Endometrial microvascular endothelial cells (primary cell): ENCODE results near the gene EML1. TPM values are rescaled to one million over a fixed set of nuclear protein-coding genes. Genes with fewer than 3 reads are reported as not detected.

ENCODE experiments used
- in situ Hi-C: cut with HindIII; loops from 2 replicates; pipeline ENCODE4 v1.10.0; 2017; ENCODE audit warnings: low sequenced_read_pairs, low pct_unique_long_range_greater_than_20kb; ENCODE audit errors: inconsistent ontology term
- total RNA-seq: library from RNA; depleted of rRNA; stranded (reverse); fragments of >200 nt; gene quantifications from one replicate; pipeline ENCODE4 v1.2.3, GENCODE V29; 2015; ENCODE audit errors: inconsistent ontology term

Gene EML1
- total RNA-seq, result 68.0 TPM

GRCh38 chr14:99793213-99794150, at the start of gene EML1:
Gene EML1, plus strand, starts transcription at chr14:99793413. Its CDS starts 64 bp downstream, at chr14:99793477.
- in situ Hi-C loops, result no loop called here

GRCh38 chr14:99744199-99744872, 48.9 kb upstream of the EML1 start:
- in situ Hi-C loops, result no loop called here

DNA sequence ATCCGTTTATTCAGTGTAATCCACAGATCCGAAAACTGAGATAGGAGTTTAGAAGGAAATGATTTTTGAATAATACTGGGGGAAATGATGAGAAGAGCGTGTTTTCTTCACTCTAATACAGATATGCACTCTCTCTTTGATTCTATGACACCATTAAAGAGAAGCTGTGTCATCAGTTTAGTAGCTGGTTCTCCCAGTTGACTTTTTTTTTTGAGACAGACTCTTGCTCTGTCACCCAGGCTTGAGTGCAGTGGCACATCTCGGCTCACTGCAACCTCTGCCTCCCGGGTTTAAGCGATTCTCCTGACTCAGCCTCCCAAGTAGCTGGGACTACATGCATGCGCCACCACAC, 48.4 kb upstream of the EML1 start:
- in situ Hi-C loops, result no loop called here

- in situ Hi-C loops, result no loop called here
Measured at GRCh38 chr14:99745307-99745951, 47.8 kb upstream of the EML1 start.

- in situ Hi-C loops, result no loop called here
Measured at GRCh38 chr14:99747167-99747566, 46.0 kb upstream of the EML1 start.

GRCh38 chr14:99747582-99748330, 45.5 kb upstream of the EML1 start:
- in situ Hi-C loops, result no loop called here

GRCh38 chr14:99748529-99748928, 44.7 kb upstream of the EML1 start:
- in situ Hi-C loops, result no loop called here

GRCh38 chr14:99749142-99749541, 44.1 kb upstream of the EML1 start:
- in situ Hi-C loops, result no loop called here

DNA sequence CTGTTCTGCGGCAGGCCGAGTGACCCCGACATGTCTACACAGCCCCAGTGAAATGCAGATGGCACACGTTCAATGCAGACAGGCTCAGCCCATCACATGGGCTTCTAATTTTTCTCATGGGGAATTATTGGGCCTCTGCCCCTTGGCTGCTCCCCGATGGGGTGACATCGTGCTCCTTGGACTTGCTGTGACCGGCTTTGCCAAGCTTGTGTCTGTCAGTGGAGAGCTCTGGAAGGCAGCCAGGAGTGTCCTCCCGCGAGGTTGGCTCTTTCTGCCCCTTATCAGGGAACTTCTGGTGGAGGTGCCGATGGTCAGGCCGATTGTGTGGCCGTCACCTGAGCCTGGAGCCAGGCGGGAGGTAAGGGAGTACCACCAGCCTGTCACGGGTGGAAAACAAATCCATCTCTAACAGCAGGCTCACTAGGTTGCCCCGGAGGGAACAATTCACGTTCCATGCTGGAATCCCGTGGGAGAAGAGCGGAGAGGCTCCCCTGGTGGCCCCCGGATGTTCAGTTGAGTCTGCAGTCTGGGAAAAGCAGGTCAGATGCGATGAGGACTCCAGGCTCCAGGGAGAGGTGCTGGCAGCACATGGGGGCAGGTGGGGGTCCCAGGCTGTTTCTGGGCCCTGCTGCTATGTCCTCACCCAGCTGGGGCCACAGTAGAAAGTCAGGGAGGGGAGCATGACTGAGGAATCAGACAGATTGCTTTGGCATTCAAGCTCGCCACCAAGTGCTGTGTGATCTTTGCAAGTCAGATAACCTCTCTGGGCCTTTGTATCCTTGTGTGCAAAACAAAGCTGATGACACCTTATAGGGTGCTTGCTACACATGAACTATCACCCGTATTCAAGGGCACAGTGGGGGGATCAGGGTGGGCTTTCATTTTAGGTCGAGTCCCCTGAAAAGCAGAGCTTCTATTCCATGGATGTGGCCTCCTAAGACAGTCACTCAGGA, 43.2 kb upstream of the EML1 start:
- in situ Hi-C loops, result no loop called here

DNA sequence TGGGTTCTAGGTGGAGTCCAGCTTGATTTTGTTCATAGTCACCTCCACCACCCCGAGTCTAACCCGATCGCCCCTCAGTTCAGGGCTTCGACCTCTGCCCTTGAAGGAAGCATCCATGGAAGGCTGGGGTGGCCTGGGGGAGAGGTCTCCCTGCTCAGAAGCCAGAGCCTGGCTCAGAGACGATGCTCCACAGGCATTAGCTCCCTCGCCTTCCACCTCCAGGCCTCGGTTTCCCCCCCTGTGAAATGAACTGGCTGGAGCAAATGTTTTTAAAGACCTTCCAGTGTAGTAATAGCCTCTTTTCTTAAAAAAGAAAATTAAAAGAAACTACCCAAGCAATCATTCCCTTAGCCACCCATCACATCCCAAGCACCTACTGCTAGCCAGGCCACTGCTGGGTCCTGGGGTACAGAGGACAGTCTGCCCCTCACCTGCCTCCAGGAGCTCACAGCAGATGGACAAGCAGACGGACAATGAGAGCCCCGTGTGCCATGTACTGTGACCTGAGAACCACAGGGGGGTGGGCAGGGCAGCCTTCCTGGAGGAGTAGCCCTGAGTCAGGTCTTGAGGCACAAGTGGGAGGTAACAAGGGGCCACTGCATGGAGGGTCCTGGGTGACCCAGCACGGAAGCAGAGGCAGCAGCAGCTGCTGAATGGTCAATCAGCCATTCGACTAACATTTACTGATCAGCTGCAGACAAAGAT, 42.3 kb upstream of the EML1 start:
- in situ Hi-C loops, result no loop called here

DNA sequence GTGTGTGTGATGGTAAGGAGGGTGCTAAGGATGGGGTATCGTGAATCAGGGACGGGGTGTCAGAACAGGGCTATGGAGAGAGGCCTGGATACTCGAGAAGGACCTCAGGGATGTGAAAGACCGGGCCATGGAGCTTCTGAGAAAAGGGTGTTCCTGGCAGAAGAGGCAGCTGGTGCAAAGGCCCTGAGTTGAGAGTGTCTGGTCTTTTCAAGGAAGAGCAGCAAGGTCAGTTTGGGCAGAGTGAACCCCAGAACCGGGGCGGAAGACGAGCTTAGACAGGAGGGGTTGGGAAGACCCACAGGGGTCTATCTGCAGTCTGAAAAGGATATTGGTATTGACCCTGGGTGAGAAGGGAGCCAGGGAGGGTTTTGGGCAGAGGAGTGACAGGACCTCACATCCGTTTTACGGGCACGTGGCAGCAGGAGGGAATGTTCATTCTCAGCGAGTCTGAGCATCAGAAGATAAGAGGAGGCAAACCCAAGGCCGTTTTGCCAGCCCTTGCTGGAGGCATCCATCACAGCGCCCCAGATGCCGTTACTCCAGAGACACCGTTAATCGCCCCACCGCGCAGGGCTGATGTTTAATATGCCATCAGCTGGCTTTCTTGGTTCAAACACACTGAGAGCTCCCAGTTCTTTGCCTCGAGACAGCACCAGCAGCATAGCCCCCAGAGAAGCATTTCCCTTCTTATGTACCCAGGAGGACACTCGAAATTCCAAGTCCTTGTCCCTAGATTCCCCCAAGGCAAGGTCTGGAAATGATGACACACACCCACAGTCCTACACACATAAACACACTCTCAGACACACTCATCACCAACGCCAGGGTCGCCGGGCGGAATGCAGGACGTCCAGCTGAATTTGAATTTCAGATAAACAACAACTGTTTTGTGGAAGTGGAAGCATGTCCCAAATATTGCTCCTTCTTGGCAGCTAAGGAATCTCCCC, 41.4 kb upstream of the EML1 start:
- in situ Hi-C loops, result no loop called here

DNA sequence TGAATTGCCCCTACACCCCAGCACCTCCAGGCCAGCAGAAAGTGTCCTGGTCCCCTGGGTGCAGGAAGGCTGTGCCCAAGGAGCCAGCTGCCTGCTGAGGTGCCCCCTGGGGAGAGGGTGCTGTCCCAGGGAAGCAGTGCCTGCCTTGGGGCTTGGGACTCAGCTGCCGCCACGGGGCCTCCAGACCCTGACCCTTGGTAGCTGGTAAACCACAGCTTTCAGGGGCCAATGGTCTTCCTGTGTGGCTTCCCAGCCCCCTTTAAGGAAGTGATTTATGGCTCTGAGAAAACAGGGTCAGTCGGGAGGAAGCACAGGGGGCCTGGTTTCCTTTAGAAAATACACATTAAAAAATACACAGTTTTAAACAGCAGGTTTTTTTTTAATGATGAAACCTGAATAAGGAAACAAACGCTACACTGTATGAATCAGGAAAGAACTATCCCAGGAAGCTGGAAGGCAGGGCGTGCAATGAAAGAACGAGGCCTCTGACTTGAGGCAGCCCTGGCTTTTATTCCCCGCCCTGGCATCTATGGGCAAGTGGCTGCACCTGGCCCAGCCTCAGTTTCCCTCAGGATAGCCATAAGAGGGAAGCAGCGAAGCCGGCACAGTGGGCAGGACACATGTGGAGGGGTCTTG, 40.6 kb upstream of the EML1 start:
- in situ Hi-C loops, result no loop called here

DNA sequence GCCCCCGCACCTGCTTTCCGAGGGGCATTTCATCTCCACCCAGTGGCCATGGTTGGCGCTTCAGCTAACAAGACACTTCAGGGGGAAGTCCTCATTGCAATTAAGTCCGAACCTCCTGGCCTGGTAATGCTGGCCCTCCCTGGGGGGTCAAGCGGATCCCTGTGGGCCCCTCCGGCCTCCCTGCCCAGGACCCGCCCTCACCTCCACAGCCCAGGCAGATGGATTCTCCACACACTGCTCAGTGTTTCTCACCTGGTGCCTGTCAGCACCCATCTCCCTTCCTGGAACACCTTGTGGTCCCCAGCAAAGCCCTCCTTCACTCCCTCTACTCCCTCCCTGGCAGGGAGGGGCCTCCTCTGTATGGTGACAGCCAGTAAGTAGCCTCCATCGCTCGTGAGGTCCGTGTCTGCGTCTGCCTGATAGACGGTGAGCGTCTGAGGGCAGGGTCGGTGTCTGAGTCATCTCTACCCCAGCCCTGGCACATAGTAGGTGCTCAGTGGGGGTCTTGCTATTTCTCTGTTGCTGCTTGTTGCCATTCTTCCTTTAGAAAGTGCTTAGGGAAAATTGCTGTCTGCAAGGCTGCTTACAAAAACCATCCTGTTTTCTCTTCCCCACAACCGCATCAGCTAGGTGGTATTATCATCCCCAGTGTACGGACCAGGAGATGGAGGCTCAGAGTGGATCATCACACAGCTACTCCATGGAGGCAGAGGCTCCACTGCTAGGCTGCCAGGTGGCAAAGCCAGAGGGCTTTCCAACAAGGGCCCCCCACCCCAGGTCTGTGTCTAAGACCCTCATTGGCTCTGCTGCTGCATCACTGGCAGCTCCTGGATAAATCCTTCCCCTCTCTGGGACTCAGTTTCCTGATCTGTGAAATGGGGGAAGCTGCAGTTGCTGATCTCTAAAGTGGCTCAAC, 39.7 kb upstream of the EML1 start:
- in situ Hi-C loops, result no loop called here

GRCh38 chr14:99754141-99755067, 38.8 kb upstream of the EML1 start:
- in situ Hi-C loops, result no loop called here
